Fibroblast of lung (primary cell): ENCODE measurements around the gene ZFPM1.

ENCODE experiments used
- EZH2 ChIP-seq: IDR thresholded peaks from 2 replicates; pipeline ENCODE4 v1.5.1; 2012; ENCODE audit warnings: low read length, control low read depth, mild to moderate bottlenecking; ENCODE audit errors: missing control alignments
- TF ChIP-seq, protein P1 (sequence below), 2 donors: IDR thresholded peaks in 1 of 2; conservative IDR thresholded peaks in 1 of 2; 1 replicate in 1 of 2; 2 replicates in 1 of 2; pipeline ENCODE4 v1.5.1; 2011 to 2012; ENCODE audit warnings: low read length in 2 of 2, control low read depth in 1 of 2, inconsistent platforms in 1 of 2, low read depth in 1 of 2, mild to moderate bottlenecking in 1 of 2

DNA sequence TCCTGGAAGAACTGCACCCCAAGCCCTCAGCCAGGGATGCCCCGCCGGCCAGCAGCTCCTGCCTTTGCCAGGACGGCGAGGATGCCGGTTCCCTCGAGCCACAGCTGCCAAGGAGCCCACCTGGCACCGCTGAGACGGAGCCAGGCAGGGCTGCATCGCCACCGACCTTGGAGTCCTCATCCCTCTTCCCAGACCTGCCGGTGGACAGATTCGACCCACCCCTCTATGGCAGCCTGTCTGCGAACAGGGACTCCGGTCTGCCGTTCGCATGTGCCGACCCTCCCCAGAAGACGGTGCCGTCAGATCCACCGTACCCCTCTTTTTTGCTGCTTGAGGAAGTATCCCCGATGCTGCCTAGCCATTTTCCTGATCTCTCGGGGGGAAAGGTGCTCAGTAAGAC, 21.4 kb upstream of the ZFPM1 start:
- TF ChIP-seq, protein P1, sequence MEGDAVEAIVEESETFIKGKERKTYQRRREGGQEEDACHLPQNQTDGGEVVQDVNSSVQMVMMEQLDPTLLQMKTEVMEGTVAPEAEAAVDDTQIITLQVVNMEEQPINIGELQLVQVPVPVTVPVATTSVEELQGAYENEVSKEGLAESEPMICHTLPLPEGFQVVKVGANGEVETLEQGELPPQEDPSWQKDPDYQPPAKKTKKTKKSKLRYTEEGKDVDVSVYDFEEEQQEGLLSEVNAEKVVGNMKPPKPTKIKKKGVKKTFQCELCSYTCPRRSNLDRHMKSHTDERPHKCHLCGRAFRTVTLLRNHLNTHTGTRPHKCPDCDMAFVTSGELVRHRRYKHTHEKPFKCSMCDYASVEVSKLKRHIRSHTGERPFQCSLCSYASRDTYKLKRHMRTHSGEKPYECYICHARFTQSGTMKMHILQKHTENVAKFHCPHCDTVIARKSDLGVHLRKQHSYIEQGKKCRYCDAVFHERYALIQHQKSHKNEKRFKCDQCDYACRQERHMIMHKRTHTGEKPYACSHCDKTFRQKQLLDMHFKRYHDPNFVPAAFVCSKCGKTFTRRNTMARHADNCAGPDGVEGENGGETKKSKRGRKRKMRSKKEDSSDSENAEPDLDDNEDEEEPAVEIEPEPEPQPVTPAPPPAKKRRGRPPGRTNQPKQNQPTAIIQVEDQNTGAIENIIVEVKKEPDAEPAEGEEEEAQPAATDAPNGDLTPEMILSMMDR (conservative IDR thresholded peaks at IDR 0.05 in 1 of 2, IDR thresholded peaks at IDR 0.05 in 1 of 2; ENCODE audit: low read depth in 1 of 2, low read length in 2 of 2) = no peak
- no peak for TF ChIP-seq EZH2
